Aorta (tissue), 5 donors: Measurements from ENCODE around the gene ZNF423. TPM values are rescaled to one million over a fixed set of nuclear protein-coding genes. Genes with fewer than 3 reads are reported as not detected.

Experiments used
- ATAC-seq: fragments of 200-7000 bp; cut with Tn5 transposase; one replicate; pipeline ENCODE4 v1.9.1; 2022; ENCODE audit warnings: moderate library complexity; ENCODE audit not compliant: low FRiP score
- DNase-seq, 2 donors: peaks; one replicate each; pipeline ENCODE4 v3.0.0-alpha.2; 2020
- H3K27ac ChIP-seq, 2 donors: one replicate each; pipeline ENCODE4 v1.5.1; 2013; ENCODE audit warnings: low read length in 2 of 2, mild to moderate bottlenecking in 2 of 2, moderate library complexity in 2 of 2, control low read depth in 1 of 2, inconsistent platforms in 1 of 2, low read depth in 1 of 2
- H3K27me3 ChIP-seq, 2 donors: one replicate each; pipeline ENCODE4 v1.6.1; 2013; ENCODE audit warnings: control low read depth in 1 of 2, low read length in 1 of 2, mild to moderate bottlenecking in 1 of 2, moderate library complexity in 1 of 2; ENCODE audit not compliant: insufficient read depth in 2 of 2, control insufficient read depth in 1 of 2
- H3K36me3 ChIP-seq, 2 donors: one replicate each; pipeline ENCODE4 v1.6.1; 2013; ENCODE audit warnings: control low read depth in 1 of 2, low read length in 1 of 2, mild to moderate bottlenecking in 1 of 2; ENCODE audit not compliant: insufficient read depth in 2 of 2, control insufficient read depth in 1 of 2
- H3K4me1 ChIP-seq, 2 donors: one replicate each; pipeline ENCODE4 v1.6.1; 2013; ENCODE audit warnings: low read length in 2 of 2, control low read depth in 1 of 2, mild to moderate bottlenecking in 1 of 2, moderate library complexity in 1 of 2; ENCODE audit not compliant: insufficient read depth in 2 of 2, control insufficient read depth in 1 of 2
- H3K4me3 ChIP-seq, 2 donors: one replicate each; pipeline ENCODE4 v1.5.1; 2013; ENCODE audit warnings: low read length in 2 of 2, control low read depth in 1 of 2, mild to moderate bottlenecking in 1 of 2
- H3K9me3 ChIP-seq: one replicate; pipeline ENCODE4 v1.6.1; 2013; ENCODE audit warnings: mild to moderate bottlenecking, low read length; ENCODE audit not compliant: control insufficient read depth
- WGBS, 2 donors: extraction: QIAGEN DNeasy Blood & Tissue Kit; methylation state at CpG; one replicate each; pipeline ENCODE4 v1.1.7; 2013; 5-methylcytosine and 5-hydroxymethylcytosine counted together
- intact Hi-C, 2 donors: fragments of 100-400 bp; cut with DNase I; formaldehyde crosslinking; loops; one replicate each; pipeline versions ENCODE4 v1.14.2 to v1.15.0; 2022
- polyA plus RNA-seq, 2 donors: library from polyadenylated mRNA; stranded (reverse); fragments of 200-250 nt; gene quantifications; one replicate each; pipeline ENCODE4 v1.2.3, GENCODE V29; 2013
- total RNA-seq, 2 donors: library from RNA; stranded (reverse); fragmentation: NEBNext Ultra II Directional; extraction: Animal tissue kit (Norgen Biotek cat#: 25700); gene quantifications; one replicate each; pipeline ENCODE4 v1.2.1, GENCODE V29; 2021
- donor health status: healthy with polysubstance abuse.
- donor health status: Bipolar disorder and iron deficiency.
- donor health status: DM: no; HTN: no; CAD: no.
- donor health status: DM: no; HTN: no; CAD: no.
- donor health status: DM: yes; HTN: yes; CAD: no.

ZNF423 gene
- total and polyA plus RNA-seq, 4 donors = 3.1 to 43.1 (median 10.0) TPM

GRCh38 chr16:49471038-49471727 lies 384.7 kb downstream of the ZNF423 start:
- 94 to 96% methylated on average over 11 of the region's 11 CpGs for WGBS, 2 donors

GRCh38 chr16:49470513-49470991 lies 385.4 kb downstream of the ZNF423 start:
- ATAC-seq (no peak), DNase-seq (no peak)
- no peaks in the 10 kb centered on the region for H3K9me3 ChIP-seq
- WGBS, 2 donors = 64 to 74% methylated on average over 3 of the region's 3 CpGs
- no peaks in the 10 kb centered on the region for H3K4me1 ChIP-seq
- no peaks in the 10 kb centered on the region for H3K27me3 ChIP-seq
- no peaks in the 10 kb centered on the region for H3K36me3 ChIP-seq
- no peak overlapping the region for H3K27ac ChIP-seq
- intact Hi-C loops = no loop called here
- no peak overlapping the region for H3K4me3 ChIP-seq

More at GRCh38 chr16:49471038-49471727, 384.7 kb downstream of the ZNF423 start:
- Histone ChIP-seq H3K9me3 (no peaks in the 10 kb centered on the region), H3K27me3 (no peaks in the 10 kb centered on the region), H3K36me3 (no peaks in the 10 kb centered on the region), H3K27ac (no peak overlapping the region), H3K4me3 (no peak overlapping the region), H3K4me1 (no peaks in the 10 kb centered on the region)
- DNase-seq = peak in 1 of 2 donors; percentile 9
- intact Hi-C loops = no loop called here
- ATAC-seq = no peak

- H3K9me3 ChIP-seq = no peaks in the 10 kb centered on the region
- H3K4me1 ChIP-seq = no peaks in the 10 kb centered on the region
- 94 to 95% methylated on average over 13 of the region's 13 CpGs for WGBS, 2 donors
- intact Hi-C loops = no loop called here
- no peak overlapping the region for H3K27ac ChIP-seq
- H3K36me3 ChIP-seq = no peaks in the 10 kb centered on the region
- H3K4me3 ChIP-seq = no peak overlapping the region
- no peak for ATAC-seq
- DNase-seq = no peak
- no peaks in the 10 kb centered on the region for H3K27me3 ChIP-seq
Observed at GRCh38 chr16:49469930-49470451, 385.9 kb downstream of the ZNF423 start.

- Histone ChIP-seq H3K4me3 (no peak overlapping the region), H3K36me3 (no peaks in the 10 kb centered on the region), H3K9me3 (no peaks in the 10 kb centered on the region), H3K27me3 (no peaks in the 10 kb centered on the region), H3K27ac (no peak overlapping the region), H3K4me1 (no peaks in the 10 kb centered on the region)
- WGBS, 2 donors = 91 to 96% methylated on average over 6 of the region's 6 CpGs
- DNase-seq (no peak), ATAC-seq (no peak)
- intact Hi-C loops = no loop called here
Observed at GRCh38 chr16:49469311-49469670, 386.6 kb downstream of the ZNF423 start.

- no peak overlapping the region for H3K27ac ChIP-seq
- ATAC-seq (no peak), DNase-seq (no peak)
- H3K27me3 ChIP-seq = no peaks in the 10 kb centered on the region
- no peaks in the 10 kb centered on the region for H3K4me1 ChIP-seq
- no peaks in the 10 kb centered on the region for H3K36me3 ChIP-seq
- intact Hi-C loops = no loop called here
- no peak overlapping the region for H3K4me3 ChIP-seq
- no peaks in the 10 kb centered on the region for H3K9me3 ChIP-seq
- WGBS, 2 donors = 96 to 100% methylated on average over 3 of the region's 3 CpGs
Observed at GRCh38 chr16:49468611-49469310, 387.2 kb downstream of the ZNF423 start.

- ATAC-seq (no peak), DNase-seq (no peak)
- H3K36me3 ChIP-seq = no peaks in the 10 kb centered on the region
- H3K4me3 ChIP-seq = no peak overlapping the region
- WGBS, 2 donors = 91 to 95% methylated on average over 12 of the region's 12 CpGs
- no peaks in the 10 kb centered on the region for H3K4me1 ChIP-seq
- H3K9me3 ChIP-seq = no peaks in the 10 kb centered on the region
- H3K27me3 ChIP-seq = no peaks in the 10 kb centered on the region
- no peak overlapping the region for H3K27ac ChIP-seq
- intact Hi-C loops = no loop called here
Observed at GRCh38 chr16:49467540-49468372, 388.2 kb downstream of the ZNF423 start.

- H3K4me3 ChIP-seq = no peak overlapping the region
- no peak overlapping the region for H3K27ac ChIP-seq
- DNase-seq (no peak), ATAC-seq (no peak)
- intact Hi-C loops = no loop called here
- H3K9me3 ChIP-seq = no peaks in the 10 kb centered on the region
- WGBS, 2 donors = 97 to 100% methylated on average over 1 of the region's 1 CpG
- no peaks in the 10 kb centered on the region for H3K4me1 ChIP-seq
- H3K36me3 ChIP-seq = no peaks in the 10 kb centered on the region
- no peaks in the 10 kb centered on the region for H3K27me3 ChIP-seq
Observed at GRCh38 chr16:49466881-49467280, 389.0 kb downstream of the ZNF423 start.

- no peaks in the 10 kb centered on the region for H3K27me3 ChIP-seq
- DNase-seq (no peak), ATAC-seq (no peak)
- H3K4me1 ChIP-seq = no peaks in the 10 kb centered on the region
- 90 to 91% methylated on average over 4 of the region's 4 CpGs for WGBS, 2 donors
- no peaks in the 10 kb centered on the region for H3K36me3 ChIP-seq
- H3K4me3 ChIP-seq = no peak overlapping the region
- intact Hi-C loops = no loop called here
- no peak overlapping the region for H3K27ac ChIP-seq
- H3K9me3 ChIP-seq = no peaks in the 10 kb centered on the region
Observed at GRCh38 chr16:49466529-49466831, 389.4 kb downstream of the ZNF423 start.
